Mesodermal cell (in vitro differentiated cells): ENCODE measurements around the gene STMN3.
"Not testable (repeated sequence)": the region's sequence is repeated elsewhere in the genome, so short reads cannot be mapped to it uniquely, and the experiment has no call there.

Experiments used
- H3K27ac ChIP-seq: 2 replicates; pipeline ENCODE4 v1.7.0; 2013; ENCODE audit warnings: mild to moderate bottlenecking, low read depth, low read length, moderate library complexity; ENCODE audit not compliant: severe bottlenecking
- H3K36me3 ChIP-seq: 2 replicates; pipeline ENCODE4 v1.7.1; 2013; ENCODE audit warnings: mild to moderate bottlenecking, low read length, moderate library complexity; ENCODE audit not compliant: control insufficient read depth, insufficient read depth
- H3K4me1 ChIP-seq: one replicate; pipeline ENCODE4 v1.7.1; 2013; ENCODE audit warnings: mild to moderate bottlenecking, low read length; ENCODE audit not compliant: insufficient read depth, control insufficient read depth, poor library complexity, severe bottlenecking
- H3K4me3 ChIP-seq: 2 replicates; pipeline ENCODE4 v1.7.0; 2013; ENCODE audit warnings: low read length, control low read depth, mild to moderate bottlenecking; ENCODE audit not compliant: insufficient read depth, poor library complexity, severe bottlenecking; ENCODE audit errors: extremely low read depth
- H3K9me3 ChIP-seq: 2 replicates; pipeline ENCODE4 v1.7.1; 2013; ENCODE audit warnings: mild to moderate bottlenecking, low read length, moderate library complexity; ENCODE audit not compliant: control insufficient read depth
- WGBS, 2 experiments: methylation state at CpG; one replicate each; pipeline ENCODE4 v1.1.5; 2013; ENCODE audit warnings: missing lambda C conversion rate in 2 of 2; ENCODE audit not compliant: insufficient coverage in 2 of 2; 5-methylcytosine and 5-hydroxymethylcytosine counted together

Gene STMN3

GRCh38 chr20:63660622-63661021 lies 7.4 kb upstream of the STMN3 start:
- WGBS, 2 experiments, result 87 to 93% methylated on average over 7 to 8 of the region's 8 CpGs
- Histone ChIP-seq H3K4me3 (no peak overlapping the region), H3K27ac (no peak overlapping the region), H3K36me3 (peaks cover 42% of the 10 kb centered on the region), H3K9me3 (no peaks in the 10 kb centered on the region), H3K4me1 (peaks cover 2% of the 10 kb centered on the region)

- H3K9me3 ChIP-seq, H3K4me3 ChIP-seq, H3K27ac ChIP-seq, H3K4me1 ChIP-seq: not testable (repeated sequence)
- peaks cover 39% of the 10 kb centered on the region for H3K36me3 ChIP-seq
- WGBS, 2 experiments, result 89 to 96% methylated on average over 9 to 10 of the region's 10 CpGs
Measured at GRCh38 chr20:63660174-63660573, 7.0 kb upstream of the STMN3 start.

GRCh38 chr20:63659370-63659769 lies 6.1 kb upstream of the STMN3 start:
- no peak overlapping the region for H3K27ac ChIP-seq
- peak overlapping the region; percentile 69 for H3K4me3 ChIP-seq
- 78 to 89% methylated on average over 11 of the region's 13 CpGs for WGBS, 2 experiments
- no peaks in the 10 kb centered on the region for H3K9me3 ChIP-seq
- peaks cover 33% of the 10 kb centered on the region for H3K36me3 ChIP-seq
- H3K4me1 ChIP-seq, result peaks cover 2% of the 10 kb centered on the region

GRCh38 chr20:63658749-63659187 lies 5.5 kb upstream of the STMN3 start:
- H3K9me3 ChIP-seq, result no peaks in the 10 kb centered on the region
- WGBS, 2 experiments, result 6 to 7% methylated on average over 21 to 23 of the region's 25 CpGs
- peak overlapping the region; percentile 69 for H3K4me3 ChIP-seq
- peak overlapping the region; percentile 43 for H3K27ac ChIP-seq
- peaks cover 30% of the 10 kb centered on the region for H3K36me3 ChIP-seq
- H3K4me1 ChIP-seq, result peaks cover 2% of the 10 kb centered on the region

- H3K36me3 ChIP-seq, result peaks cover 23% of the 10 kb centered on the region
- H3K27ac ChIP-seq, result peak within 1 kb of the TSS; percentile 62
- 11 to 14% methylated on average over 62 to 63 of the region's 73 CpGs for WGBS, 2 experiments
- peak within 1 kb of the TSS; percentile 69 for H3K4me3 ChIP-seq
- H3K4me1 ChIP-seq, result peaks cover 2% of the 10 kb centered on the region
- no peaks in the 10 kb centered on the region for H3K9me3 ChIP-seq
Measured at GRCh38 chr20:63657937-63658748, 4.9 kb upstream of the STMN3 start, which contains the start of gene RTEL1. TSS of gene RTEL1 (plus strand) at chr20:63658312. CDS start at chr20:63659403, 1,091 bp downstream.

- H3K9me3 ChIP-seq, result no peaks in the 10 kb centered on the region
- peak overlapping the region; percentile 69 for H3K4me3 ChIP-seq
- 86 to 87% methylated on average over 27 to 29 of the region's 31 CpGs for WGBS, 2 experiments
- peaks cover 2% of the 10 kb centered on the region for H3K4me1 ChIP-seq
- H3K27ac ChIP-seq, result peak overlapping the region; percentile 62
- peaks cover 18% of the 10 kb centered on the region for H3K36me3 ChIP-seq
Measured at GRCh38 chr20:63657260-63657936, 4.2 kb upstream of the STMN3 start.

- Histone ChIP-seq H3K4me1 (peaks cover 5% of the 10 kb centered on the region), H3K27ac (no peak overlapping the region), H3K9me3 (no peaks in the 10 kb centered on the region), H3K4me3 (no peak overlapping the region), H3K36me3 (peaks cover 11% of the 10 kb centered on the region)
- 87 to 96% methylated on average over 3 of the region's 3 CpGs for WGBS, 2 experiments
Measured at GRCh38 chr20:63656451-63656850, 3.2 kb upstream of the STMN3 start.

GRCh38 chr20:63655249-63655648 lies 2.0 kb upstream of the STMN3 start:
- H3K36me3 ChIP-seq, result peaks cover 3% of the 10 kb centered on the region
- H3K27ac ChIP-seq, result no peak overlapping the region
- H3K9me3 ChIP-seq, result no peaks in the 10 kb centered on the region
- no peak overlapping the region for H3K4me3 ChIP-seq
- H3K4me1 ChIP-seq, result peaks cover 5% of the 10 kb centered on the region
- WGBS, 2 experiments, result 86 to 93% methylated on average over 4 of the region's 4 CpGs

GRCh38 chr20:63653974-63654668 lies 897 bp upstream of the STMN3 start:
- Histone ChIP-seq H3K4me3 (peak overlapping the region; percentile 48), H3K27ac (peak overlapping the region; percentile 8)
- 44 to 49% methylated on average over 10 to 11 of the region's 15 CpGs for WGBS, 2 experiments

GRCh38 chr20:63652192-63652980 lies 838 bp downstream of the STMN3 start:
- Histone ChIP-seq H3K36me3 (no peaks in the 10 kb centered on the region), H3K9me3 (no peaks in the 10 kb centered on the region), H3K4me1 (peaks cover 3% of the 10 kb centered on the region), H3K4me3 (peak overlapping the region; percentile 48), H3K27ac (no peak overlapping the region)
- 1 to 2% methylated on average over 48 to 54 of the region's 91 CpGs for WGBS, 2 experiments

More at GRCh38 chr20:63653974-63654668, 897 bp upstream of the STMN3 start:
- no peaks in the 10 kb centered on the region for H3K9me3 ChIP-seq
- no peaks in the 10 kb centered on the region for H3K36me3 ChIP-seq
- peaks cover 5% of the 10 kb centered on the region for H3K4me1 ChIP-seq
